Loucy (cell line): Measurements from ENCODE around the gene PPP1R14C.

Source experiments
- CTCF ChIP-seq: fragments of 200-600 bp; sonication (generic); conservative IDR thresholded peaks from 2 replicates; pipeline ENCODE4 v1.5.1; 2014; ENCODE audit warnings: mild to moderate bottlenecking, antibody characterized with exemption, low read length
- EZH2phosphoT487 ChIP-seq: fragments of 200-600 bp; IDR thresholded peaks from 2 replicates; pipeline ENCODE4 v1.6.1; 2018; ENCODE audit warnings: antibody characterized with exemption, mild to moderate bottlenecking, moderate library complexity, borderline replicate concordance

GRCh38 chr6:150209415-150209814 is 66.6 kb downstream of the PPP1R14C start:
- TF ChIP-seq CTCF (no peak), EZH2phosphoT487 (no peak)
